ENCODE results near the gene SETD9. TPM values are rescaled to one million over a fixed set of nuclear protein-coding genes. Genes with fewer than 3 reads are reported as not detected.

SETD9 gene
- total and polyA plus RNA-seq, 4 donors, result 3.1 to 10.1 (median 6.1) TPM

DNA sequence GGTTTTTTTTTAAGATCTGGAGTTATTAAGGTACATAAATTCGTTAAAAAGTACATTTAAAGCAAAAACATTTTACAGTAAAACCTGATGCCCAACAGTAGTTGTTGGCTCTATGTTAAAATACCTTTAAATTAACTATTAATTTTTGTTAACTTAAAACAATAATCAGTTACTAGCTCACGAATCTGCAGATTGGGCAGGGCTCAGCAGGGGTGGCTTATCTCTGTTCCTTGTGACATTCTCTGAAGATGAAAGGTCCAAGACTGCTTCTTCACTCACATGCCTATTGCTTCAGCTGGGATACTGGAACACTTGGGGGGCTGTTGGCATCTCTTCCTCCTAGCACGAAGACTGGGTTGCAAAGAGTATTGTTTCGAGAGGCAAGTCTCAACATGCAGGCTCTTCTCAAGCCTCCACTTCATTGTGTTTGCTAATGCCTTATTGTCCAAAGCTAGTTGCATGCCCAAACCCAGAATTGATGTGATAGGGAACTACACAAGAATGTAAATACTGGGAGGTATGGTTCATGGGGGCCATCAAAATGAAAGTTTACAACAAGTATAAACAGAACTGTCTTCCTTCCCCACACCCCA, 47.4 kb upstream of the SETD9 start:
- Histone ChIP-seq H3K27ac (ENCODE audit: low read depth in 1 of 2, low read length in 2 of 2) (no peak overlapping the region), H3K4me1 (ENCODE audit: control insufficient read depth in 4 of 4, insufficient read depth in 4 of 4, low read length in 3 of 4) (peaks cover 0 to 20% (median 8%) of the 10 kb centered on the region in 4 donors), H3K27me3 (ENCODE audit: control insufficient read depth in 4 of 4, insufficient read depth in 4 of 4, low read length in 3 of 4) (no peaks in the 10 kb centered on the region), H3K9ac (ENCODE audit: low read depth in 1 of 2, low read length in 2 of 2) (no peak overlapping the region), H3K9me3 (ENCODE audit: control insufficient read depth in 4 of 4, low read length in 3 of 4) (no peaks in the 10 kb centered on the region), H3K36me3 (ENCODE audit: control insufficient read depth in 4 of 4, insufficient read depth in 3 of 4, low read depth in 1 of 4, low read length in 3 of 4) (peaks cover 3 to 11% (median 4%) of the 10 kb centered on the region in 4 donors), H3K4me3 (ENCODE audit: low read depth in 1 of 3, low read length in 3 of 3) (no peak overlapping the region)
- WGBS, result 93% methylated on average over 4 of the region's 4 CpGs
- DNase-seq (ENCODE audit: low spot score), result no peak
- TF ChIP-seq, protein P1, sequence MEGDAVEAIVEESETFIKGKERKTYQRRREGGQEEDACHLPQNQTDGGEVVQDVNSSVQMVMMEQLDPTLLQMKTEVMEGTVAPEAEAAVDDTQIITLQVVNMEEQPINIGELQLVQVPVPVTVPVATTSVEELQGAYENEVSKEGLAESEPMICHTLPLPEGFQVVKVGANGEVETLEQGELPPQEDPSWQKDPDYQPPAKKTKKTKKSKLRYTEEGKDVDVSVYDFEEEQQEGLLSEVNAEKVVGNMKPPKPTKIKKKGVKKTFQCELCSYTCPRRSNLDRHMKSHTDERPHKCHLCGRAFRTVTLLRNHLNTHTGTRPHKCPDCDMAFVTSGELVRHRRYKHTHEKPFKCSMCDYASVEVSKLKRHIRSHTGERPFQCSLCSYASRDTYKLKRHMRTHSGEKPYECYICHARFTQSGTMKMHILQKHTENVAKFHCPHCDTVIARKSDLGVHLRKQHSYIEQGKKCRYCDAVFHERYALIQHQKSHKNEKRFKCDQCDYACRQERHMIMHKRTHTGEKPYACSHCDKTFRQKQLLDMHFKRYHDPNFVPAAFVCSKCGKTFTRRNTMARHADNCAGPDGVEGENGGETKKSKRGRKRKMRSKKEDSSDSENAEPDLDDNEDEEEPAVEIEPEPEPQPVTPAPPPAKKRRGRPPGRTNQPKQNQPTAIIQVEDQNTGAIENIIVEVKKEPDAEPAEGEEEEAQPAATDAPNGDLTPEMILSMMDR (IDR thresholded peaks at IDR 0.05; ENCODE audit: low read depth, low read length, missing input control), result no peak
- TF ChIP-seq, protein P2, sequence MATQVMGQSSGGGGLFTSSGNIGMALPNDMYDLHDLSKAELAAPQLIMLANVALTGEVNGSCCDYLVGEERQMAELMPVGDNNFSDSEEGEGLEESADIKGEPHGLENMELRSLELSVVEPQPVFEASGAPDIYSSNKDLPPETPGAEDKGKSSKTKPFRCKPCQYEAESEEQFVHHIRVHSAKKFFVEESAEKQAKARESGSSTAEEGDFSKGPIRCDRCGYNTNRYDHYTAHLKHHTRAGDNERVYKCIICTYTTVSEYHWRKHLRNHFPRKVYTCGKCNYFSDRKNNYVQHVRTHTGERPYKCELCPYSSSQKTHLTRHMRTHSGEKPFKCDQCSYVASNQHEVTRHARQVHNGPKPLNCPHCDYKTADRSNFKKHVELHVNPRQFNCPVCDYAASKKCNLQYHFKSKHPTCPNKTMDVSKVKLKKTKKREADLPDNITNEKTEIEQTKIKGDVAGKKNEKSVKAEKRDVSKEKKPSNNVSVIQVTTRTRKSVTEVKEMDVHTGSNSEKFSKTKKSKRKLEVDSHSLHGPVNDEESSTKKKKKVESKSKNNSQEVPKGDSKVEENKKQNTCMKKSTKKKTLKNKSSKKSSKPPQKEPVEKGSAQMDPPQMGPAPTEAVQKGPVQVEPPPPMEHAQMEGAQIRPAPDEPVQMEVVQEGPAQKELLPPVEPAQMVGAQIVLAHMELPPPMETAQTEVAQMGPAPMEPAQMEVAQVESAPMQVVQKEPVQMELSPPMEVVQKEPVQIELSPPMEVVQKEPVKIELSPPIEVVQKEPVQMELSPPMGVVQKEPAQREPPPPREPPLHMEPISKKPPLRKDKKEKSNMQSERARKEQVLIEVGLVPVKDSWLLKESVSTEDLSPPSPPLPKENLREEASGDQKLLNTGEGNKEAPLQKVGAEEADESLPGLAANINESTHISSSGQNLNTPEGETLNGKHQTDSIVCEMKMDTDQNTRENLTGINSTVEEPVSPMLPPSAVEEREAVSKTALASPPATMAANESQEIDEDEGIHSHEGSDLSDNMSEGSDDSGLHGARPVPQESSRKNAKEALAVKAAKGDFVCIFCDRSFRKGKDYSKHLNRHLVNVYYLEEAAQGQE (IDR thresholded peaks at IDR 0.05), result no peak
- TF ChIP-seq GABPA (IDR thresholded peaks at IDR 0.05 in 1 of 2, conservative IDR thresholded peaks at IDR 0.05 in 1 of 2) (no peak), EGR1 (IDR thresholded peaks at IDR 0.05; ENCODE audit: low read depth in 2 of 2) (no peak), FOXA2 (IDR thresholded peaks at IDR 0.05) (no peak), HNF4G (IDR thresholded peaks at IDR 0.05) (no peak), HNF4A (conservative IDR thresholded peaks at IDR 0.05) (no peak), JUND (IDR thresholded peaks at IDR 0.05) (no peak), SP1 (IDR thresholded peaks at IDR 0.05) (no peak), TAF1 (conservative IDR thresholded peaks at IDR 0.05) (no peak), RAD21 (IDR thresholded peaks at IDR 0.05) (no peak), YY1 (IDR thresholded peaks at IDR 0.05) (no peak), FOXA1 (IDR thresholded peaks at IDR 0.05) (no peak), NR2F2 (IDR thresholded peaks at IDR 0.05) (no peak), RXRA (IDR thresholded peaks at IDR 0.05) (no peak)
- TF ChIP-seq, protein P3, sequence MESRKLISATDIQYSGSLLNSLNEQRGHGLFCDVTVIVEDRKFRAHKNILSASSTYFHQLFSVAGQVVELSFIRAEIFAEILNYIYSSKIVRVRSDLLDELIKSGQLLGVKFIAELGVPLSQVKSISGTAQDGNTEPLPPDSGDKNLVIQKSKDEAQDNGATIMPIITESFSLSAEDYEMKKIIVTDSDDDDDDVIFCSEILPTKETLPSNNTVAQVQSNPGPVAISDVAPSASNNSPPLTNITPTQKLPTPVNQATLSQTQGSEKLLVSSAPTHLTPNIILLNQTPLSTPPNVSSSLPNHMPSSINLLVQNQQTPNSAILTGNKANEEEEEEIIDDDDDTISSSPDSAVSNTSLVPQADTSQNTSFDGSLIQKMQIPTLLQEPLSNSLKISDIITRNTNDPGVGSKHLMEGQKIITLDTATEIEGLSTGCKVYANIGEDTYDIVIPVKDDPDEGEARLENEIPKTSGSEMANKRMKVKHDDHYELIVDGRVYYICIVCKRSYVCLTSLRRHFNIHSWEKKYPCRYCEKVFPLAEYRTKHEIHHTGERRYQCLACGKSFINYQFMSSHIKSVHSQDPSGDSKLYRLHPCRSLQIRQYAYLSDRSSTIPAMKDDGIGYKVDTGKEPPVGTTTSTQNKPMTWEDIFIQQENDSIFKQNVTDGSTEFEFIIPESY (IDR thresholded peaks at IDR 0.05), result no peak
- TF ChIP-seq, protein P4, sequence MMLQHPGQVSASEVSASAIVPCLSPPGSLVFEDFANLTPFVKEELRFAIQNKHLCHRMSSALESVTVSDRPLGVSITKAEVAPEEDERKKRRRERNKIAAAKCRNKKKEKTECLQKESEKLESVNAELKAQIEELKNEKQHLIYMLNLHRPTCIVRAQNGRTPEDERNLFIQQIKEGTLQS (IDR thresholded peaks at IDR 0.05), result no peak
- TF ChIP-seq, protein P5, sequence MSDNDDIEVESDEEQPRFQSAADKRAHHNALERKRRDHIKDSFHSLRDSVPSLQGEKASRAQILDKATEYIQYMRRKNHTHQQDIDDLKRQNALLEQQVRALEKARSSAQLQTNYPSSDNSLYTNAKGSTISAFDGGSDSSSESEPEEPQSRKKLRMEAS (IDR thresholded peaks at IDR 0.05), result no peak

Measured in liver (tissue), 9 donors.